GM21381 (cell line): ENCODE measurements around the gene PATE1.

Source experiments
- ATAC-seq: cut with Tn5 transposase; IDR thresholded peaks from one replicate; pipeline ENCODE4 v1.9.1; 2021; ENCODE audit warnings: mild to moderate bottlenecking, moderate library complexity; ENCODE audit not compliant: unreplicated experiment

Gene PATE1

GRCh38 chr11:125787827-125788226 lies 41.7 kb downstream of the PATE1 start, which contains the start of gene PATE3:
Gene PATE3, plus strand, starts transcription at chr11:125788127. Its CDS starts 25 bp downstream, at chr11:125788152.
- ATAC-seq, result no peak

- no peak for ATAC-seq
Measured at GRCh38 chr11:125790825-125791224, 44.7 kb downstream of the PATE1 start.

GRCh38 chr11:125797641-125798040 lies 51.6 kb downstream of the PATE1 start:
- no peak for ATAC-seq
